ENCODE results near the gene PIP5KL1.

The PIP5KL1 gene

GRCh38 chr9:127905004-127905728 is 25.4 kb downstream of the PIP5KL1 start:
- ATAC-seq, result no peak
- TF ChIP-seq OSR1 (CRISPR knock-in tag; IDR thresholded peaks at IDR 0.05), result no peak
- no peak for TF ChIP-seq ARNTL (CRISPR knock-in tag; IDR thresholded peaks at IDR 0.05; ENCODE audit: borderline replicate concordance, low read depth)
- no peak for TF ChIP-seq POU6F1 (CRISPR knock-in tag; IDR thresholded peaks at IDR 0.05; ENCODE audit: borderline replicate concordance, low read depth)
- TF ChIP-seq GLIS3 (CRISPR knock-in tag; IDR thresholded peaks at IDR 0.05), result no peak
- TF ChIP-seq SNAI2 (CRISPR knock-in tag; IDR thresholded peaks at IDR 0.05), result no peak
- TF ChIP-seq ZFP3 (CRISPR knock-in tag; IDR thresholded peaks at IDR 0.05), result no peak
- no peak for TF ChIP-seq TOX (CRISPR knock-in tag; IDR thresholded peaks at IDR 0.05; ENCODE audit: borderline replicate concordance)
- TF ChIP-seq CSDC2 (CRISPR knock-in tag; IDR thresholded peaks at IDR 0.05), result no peak
- TF ChIP-seq, protein P1, sequence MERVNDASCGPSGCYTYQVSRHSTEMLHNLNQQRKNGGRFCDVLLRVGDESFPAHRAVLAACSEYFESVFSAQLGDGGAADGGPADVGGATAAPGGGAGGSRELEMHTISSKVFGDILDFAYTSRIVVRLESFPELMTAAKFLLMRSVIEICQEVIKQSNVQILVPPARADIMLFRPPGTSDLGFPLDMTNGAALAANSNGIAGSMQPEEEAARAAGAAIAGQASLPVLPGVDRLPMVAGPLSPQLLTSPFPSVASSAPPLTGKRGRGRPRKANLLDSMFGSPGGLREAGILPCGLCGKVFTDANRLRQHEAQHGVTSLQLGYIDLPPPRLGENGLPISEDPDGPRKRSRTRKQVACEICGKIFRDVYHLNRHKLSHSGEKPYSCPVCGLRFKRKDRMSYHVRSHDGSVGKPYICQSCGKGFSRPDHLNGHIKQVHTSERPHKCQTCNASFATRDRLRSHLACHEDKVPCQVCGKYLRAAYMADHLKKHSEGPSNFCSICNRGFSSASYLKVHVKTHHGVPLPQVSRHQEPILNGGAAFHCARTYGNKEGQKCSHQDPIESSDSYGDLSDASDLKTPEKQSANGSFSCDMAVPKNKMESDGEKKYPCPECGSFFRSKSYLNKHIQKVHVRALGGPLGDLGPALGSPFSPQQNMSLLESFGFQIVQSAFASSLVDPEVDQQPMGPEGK (CRISPR knock-in tag; IDR thresholded peaks at IDR 0.05; ENCODE audit: borderline replicate concordance), result no peak
- no peak for TF ChIP-seq ISL1 (CRISPR knock-in tag; IDR thresholded peaks at IDR 0.05)
- TF ChIP-seq ZNF565 (CRISPR knock-in tag; conservative IDR thresholded peaks at IDR 0.05; ENCODE audit: low read depth), result no peak
- TF ChIP-seq TSHZ2 (CRISPR knock-in tag; IDR thresholded peaks at IDR 0.05), result no peak
- TF ChIP-seq, protein P2, sequence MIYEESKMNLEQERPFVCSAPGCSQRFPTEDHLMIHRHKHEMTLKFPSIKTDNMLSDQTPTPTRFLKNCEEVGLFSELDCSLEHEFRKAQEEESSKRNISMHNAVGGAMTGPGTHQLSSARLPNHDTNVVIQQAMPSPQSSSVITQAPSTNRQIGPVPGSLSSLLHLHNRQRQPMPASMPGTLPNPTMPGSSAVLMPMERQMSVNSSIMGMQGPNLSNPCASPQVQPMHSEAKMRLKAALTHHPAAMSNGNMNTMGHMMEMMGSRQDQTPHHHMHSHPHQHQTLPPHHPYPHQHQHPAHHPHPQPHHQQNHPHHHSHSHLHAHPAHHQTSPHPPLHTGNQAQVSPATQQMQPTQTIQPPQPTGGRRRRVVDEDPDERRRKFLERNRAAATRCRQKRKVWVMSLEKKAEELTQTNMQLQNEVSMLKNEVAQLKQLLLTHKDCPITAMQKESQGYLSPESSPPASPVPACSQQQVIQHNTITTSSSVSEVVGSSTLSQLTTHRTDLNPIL (CRISPR knock-in tag; IDR thresholded peaks at IDR 0.05; ENCODE audit: low read depth), result no peak
- TF ChIP-seq RARB (CRISPR knock-in tag; IDR thresholded peaks at IDR 0.05), result no peak
- TF ChIP-seq ESRRG (CRISPR knock-in tag; IDR thresholded peaks at IDR 0.05), result no peak
- TF ChIP-seq ZC3H10 (CRISPR knock-in tag; IDR thresholded peaks at IDR 0.05), result no peak
- no peak for TF ChIP-seq TCF4 (CRISPR knock-in tag; IDR thresholded peaks at IDR 0.05; ENCODE audit: borderline replicate concordance)

DNA sequence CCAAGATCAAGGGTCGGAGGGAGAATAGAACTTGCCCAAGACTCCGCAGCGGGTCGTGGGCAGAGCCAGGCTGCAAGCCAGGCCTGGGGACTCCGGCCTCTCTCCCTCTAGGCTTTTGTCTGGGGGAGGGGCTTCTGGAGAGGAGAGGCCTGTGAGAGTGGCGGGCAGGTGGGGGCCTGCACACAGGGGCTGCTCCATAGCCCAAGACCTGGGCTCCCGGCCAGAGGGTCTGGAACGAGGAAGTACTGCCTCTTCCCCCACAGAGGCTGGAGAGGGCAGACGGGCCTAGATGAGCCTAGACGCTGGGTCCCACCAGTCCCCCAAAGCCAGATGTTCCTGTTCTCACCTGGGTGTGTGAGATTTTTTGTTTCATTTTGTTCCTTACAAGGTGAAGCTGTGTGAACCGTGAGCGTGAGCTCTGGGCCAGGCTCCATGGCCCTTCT is 26.0 kb downstream of the PIP5KL1 start:
- ATAC-seq, result no peak
- TF ChIP-seq POU6F1 (CRISPR knock-in tag; IDR thresholded peaks at IDR 0.05; ENCODE audit: borderline replicate concordance, low read depth) (no peak), ESRRG (CRISPR knock-in tag; IDR thresholded peaks at IDR 0.05) (no peak), SNAI2 (CRISPR knock-in tag; IDR thresholded peaks at IDR 0.05) (no peak), OSR1 (CRISPR knock-in tag; IDR thresholded peaks at IDR 0.05) (no peak), ZNF565 (CRISPR knock-in tag; conservative IDR thresholded peaks at IDR 0.05; ENCODE audit: low read depth) (no peak), ISL1 (CRISPR knock-in tag; IDR thresholded peaks at IDR 0.05) (no peak), ZFP3 (CRISPR knock-in tag; IDR thresholded peaks at IDR 0.05) (no peak), ZFP30 (CRISPR knock-in tag; IDR thresholded peaks at IDR 0.05) (no peak), TCF4 (CRISPR knock-in tag; IDR thresholded peaks at IDR 0.05; ENCODE audit: borderline replicate concordance) (no peak), PPARA (CRISPR knock-in tag; IDR thresholded peaks at IDR 0.05; ENCODE audit: borderline replicate concordance) (no peak), GLIS3 (CRISPR knock-in tag; IDR thresholded peaks at IDR 0.05) (no peak), RARB (CRISPR knock-in tag; IDR thresholded peaks at IDR 0.05) (no peak)
- TF ChIP-seq, protein P1 (CRISPR knock-in tag; IDR thresholded peaks at IDR 0.05; ENCODE audit: borderline replicate concordance), result no peak
- TF ChIP-seq, protein P2 (CRISPR knock-in tag; IDR thresholded peaks at IDR 0.05; ENCODE audit: low read depth), result no peak
- TF ChIP-seq, protein P3, sequence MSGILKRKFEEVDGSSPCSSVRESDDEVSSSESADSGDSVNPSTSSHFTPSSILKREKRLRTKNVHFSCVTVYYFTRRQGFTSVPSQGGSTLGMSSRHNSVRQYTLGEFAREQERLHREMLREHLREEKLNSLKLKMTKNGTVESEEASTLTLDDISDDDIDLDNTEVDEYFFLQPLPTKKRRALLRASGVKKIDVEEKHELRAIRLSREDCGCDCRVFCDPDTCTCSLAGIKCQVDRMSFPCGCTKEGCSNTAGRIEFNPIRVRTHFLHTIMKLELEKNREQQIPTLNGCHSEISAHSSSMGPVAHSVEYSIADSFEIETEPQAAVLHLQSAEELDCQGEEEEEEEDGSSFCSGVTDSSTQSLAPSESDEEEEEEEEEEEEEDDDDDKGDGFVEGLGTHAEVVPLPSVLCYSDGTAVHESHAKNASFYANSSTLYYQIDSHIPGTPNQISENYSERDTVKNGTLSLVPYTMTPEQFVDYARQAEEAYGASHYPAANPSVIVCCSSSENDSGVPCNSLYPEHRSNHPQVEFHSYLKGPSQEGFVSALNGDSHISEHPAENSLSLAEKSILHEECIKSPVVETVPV (CRISPR knock-in tag; IDR thresholded peaks at IDR 0.05), result no peak

Measured in SK-N-SH treated with all-trans-retinoic acid at 6 μM for 48 hours (cell line).